ENCODE data around the gene FLNB. TPM values are rescaled to one million over a fixed set of nuclear protein-coding genes. Genes with fewer than 3 reads are reported as not detected.

FLNB gene
- total RNA-seq, 1 experiment from 2014 or later: 147 TPM

DNA sequence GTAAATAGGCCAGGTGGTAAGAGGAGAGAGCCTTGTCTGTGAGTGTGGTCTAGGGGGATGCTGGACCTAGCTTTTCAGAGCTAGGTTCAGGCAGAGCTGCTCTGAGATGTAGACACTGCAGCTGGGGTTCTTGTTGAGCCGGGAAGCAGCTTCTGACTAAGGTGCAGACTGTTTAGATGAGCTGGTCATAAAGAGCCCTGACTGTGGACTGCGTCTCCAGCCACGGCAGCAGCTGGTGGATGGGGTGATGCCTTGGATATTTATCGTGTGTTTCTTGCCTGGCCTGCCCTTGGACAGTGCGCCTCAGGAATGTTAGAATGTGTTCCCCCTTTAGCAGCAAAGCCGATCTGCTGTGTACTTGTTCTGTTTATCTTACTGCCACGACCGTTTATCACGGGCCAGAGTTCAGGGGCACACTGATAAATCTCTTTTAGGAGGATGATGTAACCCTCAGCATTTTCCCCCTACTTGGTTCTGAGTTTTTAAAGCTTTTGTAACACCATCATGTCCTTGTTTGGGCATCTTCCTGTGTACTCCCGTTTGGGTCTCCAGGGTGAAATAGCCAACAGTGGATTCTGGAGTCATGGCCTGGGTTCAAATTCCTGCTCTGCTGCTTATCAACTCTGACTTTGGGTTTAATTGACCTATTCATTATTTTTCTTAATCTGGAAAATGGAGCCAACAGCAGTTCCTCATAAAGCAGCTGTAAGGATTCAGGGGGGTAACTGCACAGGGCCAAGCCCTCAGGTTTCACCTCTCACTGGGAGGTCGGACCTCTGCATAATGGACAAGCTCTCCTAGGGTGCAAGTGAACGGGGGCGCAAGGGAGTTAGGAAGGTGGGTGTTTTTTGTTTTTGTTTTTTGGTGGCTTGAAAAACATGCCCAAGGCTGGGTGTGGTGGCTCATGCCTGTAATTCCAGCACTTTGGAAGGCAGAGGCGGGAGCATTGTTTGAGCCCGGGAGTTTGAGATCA lies 51.4 kb downstream of the FLNB start:
- Mint-ChIP-seq H3K4me1 (ENCODE audit: low read depth, unreplicated experiment) (peaks cover 42% of the 10 kb centered on the region), H3K36me3 (ENCODE audit: insufficient read depth, unreplicated experiment) (peaks cover 22% of the 10 kb centered on the region), H3K4me3 (ENCODE audit: low read depth, unreplicated experiment) (peak overlapping the region; percentile 52), H3K27ac (ENCODE audit: unreplicated experiment) (peak overlapping the region; percentile 87), H3K9me3 (ENCODE audit: low read depth, unreplicated experiment) (no peaks in the 10 kb centered on the region), H3K27me3 (ENCODE audit: unreplicated experiment) (no peaks in the 10 kb centered on the region)
- TF ChIP-seq, protein P1, sequence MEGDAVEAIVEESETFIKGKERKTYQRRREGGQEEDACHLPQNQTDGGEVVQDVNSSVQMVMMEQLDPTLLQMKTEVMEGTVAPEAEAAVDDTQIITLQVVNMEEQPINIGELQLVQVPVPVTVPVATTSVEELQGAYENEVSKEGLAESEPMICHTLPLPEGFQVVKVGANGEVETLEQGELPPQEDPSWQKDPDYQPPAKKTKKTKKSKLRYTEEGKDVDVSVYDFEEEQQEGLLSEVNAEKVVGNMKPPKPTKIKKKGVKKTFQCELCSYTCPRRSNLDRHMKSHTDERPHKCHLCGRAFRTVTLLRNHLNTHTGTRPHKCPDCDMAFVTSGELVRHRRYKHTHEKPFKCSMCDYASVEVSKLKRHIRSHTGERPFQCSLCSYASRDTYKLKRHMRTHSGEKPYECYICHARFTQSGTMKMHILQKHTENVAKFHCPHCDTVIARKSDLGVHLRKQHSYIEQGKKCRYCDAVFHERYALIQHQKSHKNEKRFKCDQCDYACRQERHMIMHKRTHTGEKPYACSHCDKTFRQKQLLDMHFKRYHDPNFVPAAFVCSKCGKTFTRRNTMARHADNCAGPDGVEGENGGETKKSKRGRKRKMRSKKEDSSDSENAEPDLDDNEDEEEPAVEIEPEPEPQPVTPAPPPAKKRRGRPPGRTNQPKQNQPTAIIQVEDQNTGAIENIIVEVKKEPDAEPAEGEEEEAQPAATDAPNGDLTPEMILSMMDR (IDR thresholded peaks at IDR 0.05; ENCODE audit: unreplicated experiment): no peak
- intact Hi-C loops (cut with micrococcal nuclease; ENCODE audit: unreplicated experiment): no loop called here
- no peak for DNase-seq
- no TSS peak for BruUV-seq (replicated peaks)
- CTCF ChIA-PET: interaction anchor here (0.7 to 2.1 kb wide), 4 partner anchors 9 to 283 kb away, joined by 3 to 8 read pairs (median 4); no protein-coding TSS in a partner anchor

DNA sequence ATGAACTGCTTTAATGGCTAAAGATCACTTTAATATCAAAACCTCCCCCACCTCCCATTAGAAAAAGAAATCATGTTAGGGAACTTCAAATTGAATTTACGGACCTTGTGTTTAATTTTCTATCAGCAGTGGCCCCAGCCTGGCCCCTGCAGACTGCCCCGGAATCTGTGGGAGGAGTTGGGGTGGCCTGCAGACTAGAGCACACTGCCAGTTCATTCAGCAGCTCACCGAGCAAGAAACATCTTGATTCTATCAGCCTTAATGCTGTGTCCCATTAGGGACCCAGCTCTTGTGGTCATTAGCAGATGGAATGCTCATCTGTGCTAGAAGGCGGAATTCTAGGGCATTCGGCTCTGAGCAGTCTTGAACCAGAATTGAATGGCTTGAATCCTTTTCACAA lies 54.2 kb downstream of the FLNB start:
- intact Hi-C loops (cut with micrococcal nuclease; ENCODE audit: unreplicated experiment): no loop called here
- TF ChIP-seq, protein P1 (IDR thresholded peaks at IDR 0.05; ENCODE audit: unreplicated experiment): no peak
- H3K27me3 Mint-ChIP-seq (ENCODE audit: unreplicated experiment): no peaks in the 10 kb centered on the region
- H3K27ac Mint-ChIP-seq (ENCODE audit: unreplicated experiment): no peak overlapping the region
- H3K4me1 Mint-ChIP-seq (ENCODE audit: low read depth, unreplicated experiment): peaks cover 47% of the 10 kb centered on the region
- DNase-seq: no peak
- BruUV-seq (replicated peaks): no TSS peak
- no peaks in the 10 kb centered on the region for H3K9me3 Mint-ChIP-seq (ENCODE audit: low read depth, unreplicated experiment)
- peaks cover 15% of the 10 kb centered on the region for H3K36me3 Mint-ChIP-seq (ENCODE audit: insufficient read depth, unreplicated experiment)
- CTCF ChIA-PET: no interaction called here
- no peak overlapping the region for H3K4me3 Mint-ChIP-seq (ENCODE audit: low read depth, unreplicated experiment)

DNA sequence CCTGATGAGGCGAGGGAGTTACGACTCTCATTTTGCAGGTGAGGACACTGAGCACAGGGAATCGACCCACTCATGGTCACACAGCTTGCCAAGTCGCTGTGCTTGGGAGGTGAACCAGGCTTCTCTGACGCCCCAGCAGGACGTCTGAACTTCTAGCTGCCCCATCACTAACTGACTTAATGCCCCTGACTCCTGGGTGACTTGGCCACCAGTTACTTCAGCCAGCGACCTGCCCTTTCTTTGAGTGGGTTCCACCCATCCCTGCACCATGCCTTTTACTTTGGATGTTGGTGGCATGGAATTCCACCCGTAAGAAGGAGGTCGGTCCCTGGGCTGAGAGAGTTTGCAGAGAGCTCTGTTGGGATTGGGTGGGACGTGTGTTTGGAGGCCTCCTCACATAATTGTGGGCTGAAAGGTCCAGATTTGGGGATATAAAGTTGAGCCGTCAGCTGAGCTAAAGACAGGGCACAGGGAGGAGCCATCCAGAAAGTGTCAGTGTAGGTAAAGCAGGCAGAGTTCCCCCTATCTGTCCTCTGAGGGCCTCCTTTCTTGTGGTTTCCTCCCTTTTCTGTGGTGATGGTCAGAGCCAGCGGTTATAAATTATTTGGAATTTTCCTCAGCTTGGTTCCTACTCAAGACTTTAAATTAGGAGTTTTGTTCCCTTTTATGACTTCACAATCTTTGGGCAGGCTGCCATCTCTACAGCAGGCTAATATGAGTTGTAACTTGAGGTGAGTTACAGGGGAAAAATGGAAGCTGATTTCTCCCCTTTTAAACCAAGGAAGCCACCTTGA lies 55.0 kb downstream of the FLNB start:
- TF ChIP-seq, protein P1 (IDR thresholded peaks at IDR 0.05; ENCODE audit: unreplicated experiment): no peak
- peaks cover 19% of the 10 kb centered on the region for H3K36me3 Mint-ChIP-seq (ENCODE audit: insufficient read depth, unreplicated experiment)
- peaks cover 46% of the 10 kb centered on the region for H3K4me1 Mint-ChIP-seq (ENCODE audit: low read depth, unreplicated experiment)
- intact Hi-C loops (cut with micrococcal nuclease; ENCODE audit: unreplicated experiment): no loop called here
- H3K27ac Mint-ChIP-seq (ENCODE audit: unreplicated experiment): no peak overlapping the region
- no peaks in the 10 kb centered on the region for H3K27me3 Mint-ChIP-seq (ENCODE audit: unreplicated experiment)
- no peak overlapping the region for H3K4me3 Mint-ChIP-seq (ENCODE audit: low read depth, unreplicated experiment)
- H3K9me3 Mint-ChIP-seq (ENCODE audit: low read depth, unreplicated experiment): no peaks in the 10 kb centered on the region
- no peak for DNase-seq
- CTCF ChIA-PET: interaction anchor here (0.8 kb wide), 1 partner anchor 36 kb away, joined by 3 read pairs; no protein-coding TSS in a partner anchor
- BruUV-seq (replicated peaks): no TSS peak

DNA sequence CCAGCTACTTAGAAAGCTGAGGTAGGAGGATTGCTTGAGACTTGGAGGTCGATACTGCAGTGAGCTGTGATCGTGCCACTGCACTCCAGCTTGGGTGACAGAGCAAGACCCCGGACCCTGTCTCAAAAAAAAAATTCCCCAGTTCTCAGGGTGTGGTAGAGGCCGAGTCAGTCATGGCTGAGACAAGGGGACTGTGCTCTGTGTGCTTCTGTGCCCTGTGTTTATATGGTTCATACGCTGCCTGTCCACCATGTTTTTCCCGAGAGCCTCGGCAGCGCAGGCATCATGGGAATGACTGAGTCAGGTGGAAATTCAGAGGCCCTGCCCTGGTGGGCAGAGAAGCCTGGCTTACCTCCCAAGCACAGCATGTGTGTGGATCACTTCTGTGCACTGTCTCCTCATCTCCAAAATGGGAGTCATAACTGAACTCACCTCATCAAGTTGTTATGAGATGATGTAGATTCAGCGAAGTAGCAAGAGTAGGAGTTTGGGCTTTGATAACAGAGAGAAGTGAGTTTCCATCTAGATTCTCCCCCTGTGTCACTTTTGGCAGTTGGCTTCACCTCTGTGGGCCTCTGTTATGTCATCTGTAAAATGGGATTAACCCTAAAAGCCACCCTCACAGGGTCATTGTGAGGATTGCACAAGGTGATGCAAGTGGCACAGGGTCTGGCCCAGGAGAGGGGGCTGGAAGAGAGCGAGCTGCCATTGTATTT lies 56.9 kb downstream of the FLNB start:
- DNase-seq: no peak
- TF ChIP-seq, protein P1 (IDR thresholded peaks at IDR 0.05; ENCODE audit: unreplicated experiment): no peak
- no peaks in the 10 kb centered on the region for H3K27me3 Mint-ChIP-seq (ENCODE audit: unreplicated experiment)
- H3K4me1 Mint-ChIP-seq (ENCODE audit: low read depth, unreplicated experiment): peaks cover 29% of the 10 kb centered on the region
- no TSS peak for BruUV-seq (replicated peaks)
- H3K36me3 Mint-ChIP-seq (ENCODE audit: insufficient read depth, unreplicated experiment): peaks cover 12% of the 10 kb centered on the region
- H3K9me3 Mint-ChIP-seq (ENCODE audit: low read depth, unreplicated experiment): no peaks in the 10 kb centered on the region
- CTCF ChIA-PET: no interaction called here
- no peak overlapping the region for H3K27ac Mint-ChIP-seq (ENCODE audit: unreplicated experiment)
- H3K4me3 Mint-ChIP-seq (ENCODE audit: low read depth, unreplicated experiment): no peak overlapping the region
- intact Hi-C loops (cut with micrococcal nuclease; ENCODE audit: unreplicated experiment): no loop called here

All from Calu3 (cell line).